ENCODE data around the gene ADGRV1.

DNA sequence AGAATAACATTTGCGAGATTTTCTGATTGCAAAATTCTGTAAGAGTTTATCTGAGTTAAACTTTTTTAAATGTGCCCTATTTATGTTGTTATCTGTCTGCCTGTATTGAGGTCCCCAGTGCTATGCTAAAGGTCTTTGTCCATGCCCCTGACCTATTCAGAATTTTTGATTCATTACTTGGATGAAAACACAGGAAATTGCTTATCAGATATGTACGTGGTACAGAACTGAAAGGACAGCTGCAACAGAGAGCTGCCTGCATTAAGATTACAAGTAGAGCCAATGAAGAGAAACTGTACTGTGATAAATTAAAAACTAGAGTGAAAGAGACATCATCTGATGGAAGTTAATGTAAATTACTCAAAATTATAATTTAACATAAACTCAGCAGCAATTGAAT, 408.8 kb downstream of the ADGRV1 start:
- TF ChIP-seq POLR2A (IDR thresholded peaks at IDR 0.05): no peak
- TF ChIP-seq, protein P1, sequence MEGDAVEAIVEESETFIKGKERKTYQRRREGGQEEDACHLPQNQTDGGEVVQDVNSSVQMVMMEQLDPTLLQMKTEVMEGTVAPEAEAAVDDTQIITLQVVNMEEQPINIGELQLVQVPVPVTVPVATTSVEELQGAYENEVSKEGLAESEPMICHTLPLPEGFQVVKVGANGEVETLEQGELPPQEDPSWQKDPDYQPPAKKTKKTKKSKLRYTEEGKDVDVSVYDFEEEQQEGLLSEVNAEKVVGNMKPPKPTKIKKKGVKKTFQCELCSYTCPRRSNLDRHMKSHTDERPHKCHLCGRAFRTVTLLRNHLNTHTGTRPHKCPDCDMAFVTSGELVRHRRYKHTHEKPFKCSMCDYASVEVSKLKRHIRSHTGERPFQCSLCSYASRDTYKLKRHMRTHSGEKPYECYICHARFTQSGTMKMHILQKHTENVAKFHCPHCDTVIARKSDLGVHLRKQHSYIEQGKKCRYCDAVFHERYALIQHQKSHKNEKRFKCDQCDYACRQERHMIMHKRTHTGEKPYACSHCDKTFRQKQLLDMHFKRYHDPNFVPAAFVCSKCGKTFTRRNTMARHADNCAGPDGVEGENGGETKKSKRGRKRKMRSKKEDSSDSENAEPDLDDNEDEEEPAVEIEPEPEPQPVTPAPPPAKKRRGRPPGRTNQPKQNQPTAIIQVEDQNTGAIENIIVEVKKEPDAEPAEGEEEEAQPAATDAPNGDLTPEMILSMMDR (IDR thresholded peaks at IDR 0.05): no peak
